WTC11 (cell line): Measurements from ENCODE around the gene PAPOLA. TPM values are rescaled to one million over a fixed set of nuclear protein-coding genes. Genes with fewer than 3 reads are reported as not detected.

Source experiments
- ATAC-seq: fragments of 200-7000 bp; cut with Tn5 transposase; 2 replicates; pipeline ENCODE4 v1.10.0; 2021; ENCODE audit warnings: mild to moderate bottlenecking, moderate library complexity
- CTCF ChIA-PET: fragments of 300-600 bp; sonication (Branson Sonifier 250); formaldehyde crosslinking; loops from one replicate; lab custom pipeline; 2021; ENCODE audit warnings: antibody characterized with exemption; lab: Charles Lee
- POLR2A ChIA-PET: fragments of 350-600 bp; sonication (Branson Sonifier 250); formaldehyde crosslinking; loops from one replicate; lab custom pipeline; 2021; ENCODE audit warnings: antibody characterized with exemption; lab: Charles Lee
- DNase-seq: peaks from one replicate; pipeline ENCODE4 v3.0.0; 2021; ENCODE audit warnings: low spot score
- H3K27ac Mint-ChIP-seq: 2 replicates; pipeline ENCODE4 v1.8.0; 2021; ENCODE audit warnings: mixed read lengths
- H3K27me3 Mint-ChIP-seq: 2 replicates; pipeline ENCODE4 v1.8.0; 2021; ENCODE audit warnings: low read depth, mild to moderate bottlenecking, moderate library complexity, mixed read lengths
- H3K36me3 Mint-ChIP-seq: 2 replicates; pipeline ENCODE4 v1.8.0; 2021; ENCODE audit warnings: mixed read lengths
- H3K4me1 Mint-ChIP-seq: 2 replicates; pipeline ENCODE4 v1.8.0; 2022; ENCODE audit warnings: mixed read lengths
- H3K4me3 Mint-ChIP-seq: 2 replicates; pipeline ENCODE4 v1.8.0; 2021; ENCODE audit warnings: mild to moderate bottlenecking, moderate library complexity, mixed read lengths
- H3K9me3 Mint-ChIP-seq: 2 replicates; pipeline ENCODE4 v1.8.0; 2021; ENCODE audit warnings: mixed read lengths
- ETV6 ChIP-seq: sonication (generic); formaldehyde crosslinking; IDR thresholded peaks from 2 replicates; pipeline ENCODE4 v1.8.1; 2022; ENCODE audit warnings: mild to moderate bottlenecking, missing genetic modification reagents
- FOXJ3 ChIP-seq: sonication (generic); formaldehyde crosslinking; IDR thresholded peaks from 2 replicates; pipeline ENCODE4 v1.9.0; 2021; ENCODE audit warnings: missing genetic modification reagents, mild to moderate bottlenecking, borderline replicate concordance
- GRHL2 ChIP-seq: fragments of 250-450 bp; sonication (Bioruptor Pico); IDR thresholded peaks from 2 replicates; pipeline ENCODE4 v1.8.0; 2022; ENCODE audit warnings: mild to moderate bottlenecking, moderate library complexity; ENCODE audit not compliant: insufficient replicate concordance, severe bottlenecking
- MXD4 ChIP-seq: fragments of 250-450 bp; sonication (Bioruptor Pico); IDR thresholded peaks from 2 replicates; pipeline ENCODE4 v1.8.0; 2021; ENCODE audit warnings: mild to moderate bottlenecking, moderate library complexity, borderline replicate concordance
- NR2C2 ChIP-seq: sonication (generic); formaldehyde crosslinking; IDR thresholded peaks from 2 replicates; pipeline ENCODE4 v1.8.0; 2022; ENCODE audit warnings: mild to moderate bottlenecking, missing genetic modification reagents
- PRRX2 ChIP-seq: fragments of 250-450 bp; sonication (Bioruptor Pico); IDR thresholded peaks from 2 replicates; pipeline ENCODE4 v1.8.0; 2021; ENCODE audit warnings: mild to moderate bottlenecking
- SMAD3 ChIP-seq: sonication (generic); formaldehyde crosslinking; IDR thresholded peaks from 2 replicates; pipeline ENCODE4 v1.8.0; 2022; ENCODE audit warnings: missing genetic modification reagents, mild to moderate bottlenecking, borderline replicate concordance
- SOX15 ChIP-seq: fragments of 250-450 bp; sonication (Bioruptor Pico); IDR thresholded peaks from 2 replicates; pipeline ENCODE4 v1.9.0; 2021; ENCODE audit warnings: mild to moderate bottlenecking
- TP53 ChIP-seq: sonication (generic); formaldehyde crosslinking; IDR thresholded peaks from 2 replicates; pipeline ENCODE4 v1.8.1; 2023; ENCODE audit warnings: mild to moderate bottlenecking, missing genetic modification reagents
- ZNF138 ChIP-seq: sonication (generic); formaldehyde crosslinking; conservative IDR thresholded peaks from 2 replicates; pipeline ENCODE4 v1.8.1; 2022; ENCODE audit warnings: mild to moderate bottlenecking, moderate library complexity, missing genetic modification reagents
- ZNF232 ChIP-seq: sonication (generic); formaldehyde crosslinking; IDR thresholded peaks from 2 replicates; pipeline ENCODE4 v1.8.0; 2022; ENCODE audit warnings: mild to moderate bottlenecking, missing genetic modification reagents
- total RNA-seq: library from RNA; stranded (reverse); gene quantifications from 3 replicates; pipeline ENCODE4 v1.2.3, GENCODE V29; 2021
- TF ChIP-seq, protein P1 (sequence below): sonication (generic); formaldehyde crosslinking; conservative IDR thresholded peaks from 2 replicates; pipeline ENCODE4 v1.8.1; 2022; ENCODE audit warnings: mild to moderate bottlenecking, missing genetic modification reagents
- TF ChIP-seq, protein P2 (sequence below): sonication (generic); formaldehyde crosslinking; IDR thresholded peaks from 2 replicates; pipeline ENCODE4 v1.8.1; 2022; ENCODE audit warnings: low read depth, mild to moderate bottlenecking, moderate library complexity, missing genetic modification reagents, borderline replicate concordance
- TF ChIP-seq, protein P3 (sequence below): fragments of 250-450 bp; sonication (Bioruptor Pico); conservative IDR thresholded peaks from 2 replicates; pipeline ENCODE4 v1.9.0; 2021; ENCODE audit warnings: mild to moderate bottlenecking
- TF ChIP-seq, protein P4 (sequence below): sonication (generic); formaldehyde crosslinking; IDR thresholded peaks from 2 replicates; pipeline ENCODE4 v1.8.1; 2023; ENCODE audit warnings: mild to moderate bottlenecking, missing genetic modification reagents
- TF ChIP-seq, protein P5 (sequence below): sonication (generic); formaldehyde crosslinking; IDR thresholded peaks from 2 replicates; pipeline ENCODE4 v1.8.1; 2023; ENCODE audit warnings: mild to moderate bottlenecking, missing genetic modification reagents
- TF ChIP-seq, protein P6 (sequence below): fragments of 250-450 bp; sonication (Bioruptor Pico); IDR thresholded peaks from 2 replicates; pipeline ENCODE4 v1.9.0; 2021; ENCODE audit warnings: mild to moderate bottlenecking, borderline replicate concordance
- TF ChIP-seq, protein P7 (sequence below): sonication (generic); formaldehyde crosslinking; IDR thresholded peaks from 2 replicates; pipeline ENCODE4 v1.8.0; 2023; ENCODE audit warnings: missing genetic modification reagents
- TF ChIP-seq, protein P8 (sequence below): fragments of 250-450 bp; sonication (Bioruptor Pico); IDR thresholded peaks from 2 replicates; pipeline ENCODE4 v1.9.0; 2021; ENCODE audit warnings: mild to moderate bottlenecking

PAPOLA gene
- total RNA-seq, 1 experiment from 2014 or later = 210 TPM

DNA sequence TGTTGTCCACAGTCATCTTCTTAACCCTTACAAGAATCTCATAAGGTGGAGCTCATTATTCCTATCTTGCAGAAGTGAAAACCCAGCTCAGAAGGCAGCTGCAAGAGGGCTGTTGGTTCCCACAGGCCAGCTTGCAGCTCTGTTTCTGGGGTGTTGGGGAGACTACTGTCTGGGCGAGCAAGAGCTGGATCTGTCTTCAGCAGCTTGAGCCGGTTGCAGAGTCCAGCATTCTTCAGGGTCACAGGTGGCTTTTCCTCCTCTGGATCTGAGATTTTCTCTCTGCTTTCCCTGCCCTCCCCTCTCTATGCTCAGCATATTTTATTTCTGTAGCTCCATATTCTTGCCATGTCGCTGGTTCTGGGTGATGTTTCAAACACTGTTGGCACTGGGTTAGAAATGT lies 87.4 kb downstream of the PAPOLA start:
- H3K27ac Mint-ChIP-seq = no peak overlapping the region
- no peak for DNase-seq
- H3K4me3 Mint-ChIP-seq = no peak overlapping the region
- CTCF ChIA-PET = interaction anchor here (1.3 to 5.1 kb wide), 3 partner anchors 9 to 263 kb away, joined by 3 to 35 read pairs (median 5); no protein-coding TSS in a partner anchor
- peaks cover 40% of the 10 kb centered on the region for H3K4me1 Mint-ChIP-seq
- peaks cover 20% of the 10 kb centered on the region for H3K27me3 Mint-ChIP-seq
- ATAC-seq = no peak
- POLR2A ChIA-PET = no interaction called here
- no peaks in the 10 kb centered on the region for H3K36me3 Mint-ChIP-seq
- TF ChIP-seq MXD4 (CRISPR knock-in tag) (no peak), NR2C2 (CRISPR knock-in tag) (no peak), ZNF232 (CRISPR knock-in tag) (no peak), TP53 (CRISPR knock-in tag) (no peak)
- TF ChIP-seq, protein P1, sequence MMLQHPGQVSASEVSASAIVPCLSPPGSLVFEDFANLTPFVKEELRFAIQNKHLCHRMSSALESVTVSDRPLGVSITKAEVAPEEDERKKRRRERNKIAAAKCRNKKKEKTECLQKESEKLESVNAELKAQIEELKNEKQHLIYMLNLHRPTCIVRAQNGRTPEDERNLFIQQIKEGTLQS = no peak
- TF ChIP-seq, protein P2, sequence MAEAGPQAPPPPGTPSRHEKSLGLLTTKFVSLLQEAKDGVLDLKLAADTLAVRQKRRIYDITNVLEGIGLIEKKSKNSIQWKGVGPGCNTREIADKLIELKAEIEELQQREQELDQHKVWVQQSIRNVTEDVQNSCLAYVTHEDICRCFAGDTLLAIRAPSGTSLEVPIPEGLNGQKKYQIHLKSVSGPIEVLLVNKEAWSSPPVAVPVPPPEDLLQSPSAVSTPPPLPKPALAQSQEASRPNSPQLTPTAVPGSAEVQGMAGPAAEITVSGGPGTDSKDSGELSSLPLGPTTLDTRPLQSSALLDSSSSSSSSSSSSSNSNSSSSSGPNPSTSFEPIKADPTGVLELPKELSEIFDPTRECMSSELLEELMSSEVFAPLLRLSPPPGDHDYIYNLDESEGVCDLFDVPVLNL (CRISPR knock-in tag) = no peak
- H3K9me3 Mint-ChIP-seq = no peaks in the 10 kb centered on the region

DNA sequence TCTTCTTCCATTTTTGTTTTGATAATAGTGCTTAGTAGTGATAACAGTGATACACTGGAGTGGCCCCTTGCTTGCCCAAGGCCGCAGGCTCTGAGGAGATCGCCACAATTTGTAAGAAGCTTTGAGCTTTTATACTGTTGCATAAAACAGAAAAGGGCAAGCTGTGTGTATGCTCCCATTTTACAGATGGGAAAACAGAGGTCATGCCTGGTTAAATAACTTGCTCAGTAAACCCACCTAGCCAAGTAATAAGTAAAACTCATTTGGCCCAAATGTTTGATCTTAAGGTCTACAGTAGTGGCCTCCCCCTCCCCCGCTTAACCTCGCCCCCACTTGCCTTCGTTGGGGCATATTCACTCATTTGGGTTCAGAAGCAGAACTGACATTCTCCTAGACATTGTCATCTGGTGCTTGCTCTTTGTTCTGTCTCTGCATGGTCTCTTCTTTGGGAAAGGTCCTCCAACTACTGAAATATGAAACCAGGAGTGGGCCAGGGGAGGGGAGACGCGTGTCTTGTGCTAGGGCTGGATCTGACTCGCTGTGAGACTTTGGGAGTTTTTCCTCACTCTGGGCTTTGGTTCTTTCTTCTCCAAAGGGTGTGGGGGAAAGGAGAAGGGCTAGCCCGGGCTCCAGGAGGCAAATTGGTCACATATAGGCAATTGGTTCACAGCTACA lies 88.1 kb downstream of the PAPOLA start:
- no peaks in the 10 kb centered on the region for H3K9me3 Mint-ChIP-seq
- no peaks in the 10 kb centered on the region for H3K36me3 Mint-ChIP-seq
- H3K4me1 Mint-ChIP-seq = peaks cover 35% of the 10 kb centered on the region
- TF ChIP-seq ETV6 (CRISPR knock-in tag) (no peak), GRHL2 (CRISPR knock-in tag) (no peak), PRRX2 (no peak), SOX15 (CRISPR knock-in tag) (no peak), FOXJ3 (CRISPR knock-in tag) (no peak), ZNF138 (CRISPR knock-in tag) (no peak), SMAD3 (CRISPR knock-in tag) (no peak)
- TF ChIP-seq, protein P3, sequence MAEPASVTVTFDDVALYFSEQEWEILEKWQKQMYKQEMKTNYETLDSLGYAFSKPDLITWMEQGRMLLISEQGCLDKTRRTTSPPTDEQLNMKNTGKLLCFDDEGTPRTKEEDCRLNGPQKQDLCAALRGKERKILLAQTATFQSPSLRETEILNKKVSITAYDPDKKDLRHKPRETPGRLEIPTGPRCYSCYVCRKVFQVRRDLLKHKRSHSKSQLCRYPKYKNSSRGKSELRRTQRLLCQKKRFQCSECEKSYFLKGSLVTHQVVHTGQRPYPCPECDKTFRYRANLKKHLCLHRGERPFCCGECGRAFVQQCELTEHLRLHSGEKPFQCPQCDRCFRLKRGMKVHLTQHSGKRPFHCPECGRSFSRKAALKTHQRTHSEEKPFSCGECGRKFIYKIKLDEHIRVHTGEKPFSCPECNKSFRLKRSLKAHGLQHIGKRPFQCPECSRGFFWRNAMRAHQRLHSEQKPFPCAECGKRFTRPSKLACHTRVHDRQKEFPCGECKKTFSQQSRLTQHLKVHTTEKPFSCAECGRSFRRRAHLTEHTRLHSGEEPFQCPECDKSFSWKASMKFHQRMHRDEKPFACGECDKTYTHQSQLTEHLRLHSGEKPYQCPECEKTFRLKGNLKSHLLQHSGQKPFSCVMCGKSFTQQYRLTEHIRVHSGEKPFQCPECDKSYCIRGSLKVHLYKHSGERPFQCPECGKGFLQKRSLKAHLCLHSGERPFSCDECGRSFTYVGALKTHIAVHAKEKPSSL (CRISPR knock-in tag) = no peak
- TF ChIP-seq, protein P4, sequence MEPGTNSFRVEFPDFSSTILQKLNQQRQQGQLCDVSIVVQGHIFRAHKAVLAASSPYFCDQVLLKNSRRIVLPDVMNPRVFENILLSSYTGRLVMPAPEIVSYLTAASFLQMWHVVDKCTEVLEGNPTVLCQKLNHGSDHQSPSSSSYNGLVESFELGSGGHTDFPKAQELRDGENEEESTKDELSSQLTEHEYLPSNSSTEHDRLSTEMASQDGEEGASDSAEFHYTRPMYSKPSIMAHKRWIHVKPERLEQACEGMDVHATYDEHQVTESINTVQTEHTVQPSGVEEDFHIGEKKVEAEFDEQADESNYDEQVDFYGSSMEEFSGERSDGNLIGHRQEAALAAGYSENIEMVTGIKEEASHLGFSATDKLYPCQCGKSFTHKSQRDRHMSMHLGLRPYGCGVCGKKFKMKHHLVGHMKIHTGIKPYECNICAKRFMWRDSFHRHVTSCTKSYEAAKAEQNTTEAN (CRISPR knock-in tag) = no peak
- TF ChIP-seq, protein P5, sequence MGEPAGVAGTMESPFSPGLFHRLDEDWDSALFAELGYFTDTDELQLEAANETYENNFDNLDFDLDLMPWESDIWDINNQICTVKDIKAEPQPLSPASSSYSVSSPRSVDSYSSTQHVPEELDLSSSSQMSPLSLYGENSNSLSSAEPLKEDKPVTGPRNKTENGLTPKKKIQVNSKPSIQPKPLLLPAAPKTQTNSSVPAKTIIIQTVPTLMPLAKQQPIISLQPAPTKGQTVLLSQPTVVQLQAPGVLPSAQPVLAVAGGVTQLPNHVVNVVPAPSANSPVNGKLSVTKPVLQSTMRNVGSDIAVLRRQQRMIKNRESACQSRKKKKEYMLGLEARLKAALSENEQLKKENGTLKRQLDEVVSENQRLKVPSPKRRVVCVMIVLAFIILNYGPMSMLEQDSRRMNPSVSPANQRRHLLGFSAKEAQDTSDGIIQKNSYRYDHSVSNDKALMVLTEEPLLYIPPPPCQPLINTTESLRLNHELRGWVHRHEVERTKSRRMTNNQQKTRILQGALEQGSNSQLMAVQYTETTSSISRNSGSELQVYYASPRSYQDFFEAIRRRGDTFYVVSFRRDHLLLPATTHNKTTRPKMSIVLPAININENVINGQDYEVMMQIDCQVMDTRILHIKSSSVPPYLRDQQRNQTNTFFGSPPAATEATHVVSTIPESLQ (CRISPR knock-in tag) = no peak
- TF ChIP-seq, protein P6, sequence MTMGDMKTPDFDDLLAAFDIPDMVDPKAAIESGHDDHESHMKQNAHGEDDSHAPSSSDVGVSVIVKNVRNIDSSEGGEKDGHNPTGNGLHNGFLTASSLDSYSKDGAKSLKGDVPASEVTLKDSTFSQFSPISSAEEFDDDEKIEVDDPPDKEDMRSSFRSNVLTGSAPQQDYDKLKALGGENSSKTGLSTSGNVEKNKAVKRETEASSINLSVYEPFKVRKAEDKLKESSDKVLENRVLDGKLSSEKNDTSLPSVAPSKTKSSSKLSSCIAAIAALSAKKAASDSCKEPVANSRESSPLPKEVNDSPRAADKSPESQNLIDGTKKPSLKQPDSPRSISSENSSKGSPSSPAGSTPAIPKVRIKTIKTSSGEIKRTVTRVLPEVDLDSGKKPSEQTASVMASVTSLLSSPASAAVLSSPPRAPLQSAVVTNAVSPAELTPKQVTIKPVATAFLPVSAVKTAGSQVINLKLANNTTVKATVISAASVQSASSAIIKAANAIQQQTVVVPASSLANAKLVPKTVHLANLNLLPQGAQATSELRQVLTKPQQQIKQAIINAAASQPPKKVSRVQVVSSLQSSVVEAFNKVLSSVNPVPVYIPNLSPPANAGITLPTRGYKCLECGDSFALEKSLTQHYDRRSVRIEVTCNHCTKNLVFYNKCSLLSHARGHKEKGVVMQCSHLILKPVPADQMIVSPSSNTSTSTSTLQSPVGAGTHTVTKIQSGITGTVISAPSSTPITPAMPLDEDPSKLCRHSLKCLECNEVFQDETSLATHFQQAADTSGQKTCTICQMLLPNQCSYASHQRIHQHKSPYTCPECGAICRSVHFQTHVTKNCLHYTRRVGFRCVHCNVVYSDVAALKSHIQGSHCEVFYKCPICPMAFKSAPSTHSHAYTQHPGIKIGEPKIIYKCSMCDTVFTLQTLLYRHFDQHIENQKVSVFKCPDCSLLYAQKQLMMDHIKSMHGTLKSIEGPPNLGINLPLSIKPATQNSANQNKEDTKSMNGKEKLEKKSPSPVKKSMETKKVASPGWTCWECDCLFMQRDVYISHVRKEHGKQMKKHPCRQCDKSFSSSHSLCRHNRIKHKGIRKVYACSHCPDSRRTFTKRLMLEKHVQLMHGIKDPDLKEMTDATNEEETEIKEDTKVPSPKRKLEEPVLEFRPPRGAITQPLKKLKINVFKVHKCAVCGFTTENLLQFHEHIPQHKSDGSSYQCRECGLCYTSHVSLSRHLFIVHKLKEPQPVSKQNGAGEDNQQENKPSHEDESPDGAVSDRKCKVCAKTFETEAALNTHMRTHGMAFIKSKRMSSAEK (CRISPR knock-in tag) = no peak
- TF ChIP-seq, protein P7, sequence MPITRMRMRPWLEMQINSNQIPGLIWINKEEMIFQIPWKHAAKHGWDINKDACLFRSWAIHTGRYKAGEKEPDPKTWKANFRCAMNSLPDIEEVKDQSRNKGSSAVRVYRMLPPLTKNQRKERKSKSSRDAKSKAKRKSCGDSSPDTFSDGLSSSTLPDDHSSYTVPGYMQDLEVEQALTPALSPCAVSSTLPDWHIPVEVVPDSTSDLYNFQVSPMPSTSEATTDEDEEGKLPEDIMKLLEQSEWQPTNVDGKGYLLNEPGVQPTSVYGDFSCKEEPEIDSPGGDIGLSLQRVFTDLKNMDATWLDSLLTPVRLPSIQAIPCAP (CRISPR knock-in tag) = no peak
- TF ChIP-seq, protein P8, sequence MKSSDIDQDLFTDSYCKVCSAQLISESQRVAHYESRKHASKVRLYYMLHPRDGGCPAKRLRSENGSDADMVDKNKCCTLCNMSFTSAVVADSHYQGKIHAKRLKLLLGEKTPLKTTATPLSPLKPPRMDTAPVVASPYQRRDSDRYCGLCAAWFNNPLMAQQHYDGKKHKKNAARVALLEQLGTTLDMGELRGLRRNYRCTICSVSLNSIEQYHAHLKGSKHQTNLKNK (CRISPR knock-in tag) = no peak

More for the DNA sequence above, 88.1 kb downstream of the PAPOLA start:
- ATAC-seq (no peak), DNase-seq (no peak)
- ChIA-PET POLR2A (no interaction called here), CTCF (interaction anchor here (1.3 to 5.1 kb wide), 2 partner anchors 10 to 150 kb away, joined by 3 to 35 read pairs; no protein-coding TSS in a partner anchor)
- Mint-ChIP-seq H3K27me3 (peaks cover 20% of the 10 kb centered on the region), H3K4me3 (no peak overlapping the region), H3K27ac (no peak overlapping the region)
